OCI-M2 (cell line): ENCODE results near the gene YTHDF1.

ENCODE experiments used
- DNase-seq: peaks from one replicate; lab custom pipeline; 2025; ENCODE audit not compliant: unreplicated experiment; lab: John Stamatoyannopoulos, UW

Gene YTHDF1

DNA sequence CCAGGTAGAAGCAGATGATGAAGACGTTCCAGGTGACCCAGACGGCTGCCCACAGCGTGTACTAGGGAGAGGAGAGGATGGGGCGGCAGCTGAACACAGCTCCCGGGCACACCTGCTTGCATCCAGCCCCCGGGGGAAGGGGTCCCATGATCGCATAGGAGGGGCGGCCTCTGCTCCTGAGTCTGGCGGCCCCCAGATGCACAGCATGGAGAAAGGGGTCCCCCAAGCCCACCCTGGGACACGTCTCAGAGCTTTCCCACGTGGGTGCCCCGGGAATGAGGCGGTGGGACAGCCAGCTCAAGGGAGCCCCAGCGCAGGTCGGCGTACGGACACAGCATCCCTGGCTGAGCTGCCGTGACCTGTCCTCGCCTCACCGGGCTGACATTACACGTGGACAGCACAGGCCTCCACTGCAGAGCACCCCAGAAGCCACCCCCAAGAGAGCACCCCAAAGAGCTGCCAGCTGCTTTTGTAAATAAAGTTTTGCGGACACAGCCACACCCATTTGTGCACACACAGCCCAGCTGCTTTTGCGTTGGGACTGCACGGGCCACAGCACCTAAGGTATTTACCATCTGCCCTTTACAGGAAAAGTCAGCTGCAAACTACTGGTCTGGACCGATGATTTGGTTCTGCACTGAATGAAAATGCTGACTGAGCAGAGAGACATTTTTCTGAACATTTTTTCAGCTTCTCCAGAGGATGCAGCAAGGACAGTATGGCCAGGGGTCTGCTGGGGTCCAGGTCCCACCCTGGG, 33.1 kb upstream of the YTHDF1 start:
- DNase-seq = no peak

DNA sequence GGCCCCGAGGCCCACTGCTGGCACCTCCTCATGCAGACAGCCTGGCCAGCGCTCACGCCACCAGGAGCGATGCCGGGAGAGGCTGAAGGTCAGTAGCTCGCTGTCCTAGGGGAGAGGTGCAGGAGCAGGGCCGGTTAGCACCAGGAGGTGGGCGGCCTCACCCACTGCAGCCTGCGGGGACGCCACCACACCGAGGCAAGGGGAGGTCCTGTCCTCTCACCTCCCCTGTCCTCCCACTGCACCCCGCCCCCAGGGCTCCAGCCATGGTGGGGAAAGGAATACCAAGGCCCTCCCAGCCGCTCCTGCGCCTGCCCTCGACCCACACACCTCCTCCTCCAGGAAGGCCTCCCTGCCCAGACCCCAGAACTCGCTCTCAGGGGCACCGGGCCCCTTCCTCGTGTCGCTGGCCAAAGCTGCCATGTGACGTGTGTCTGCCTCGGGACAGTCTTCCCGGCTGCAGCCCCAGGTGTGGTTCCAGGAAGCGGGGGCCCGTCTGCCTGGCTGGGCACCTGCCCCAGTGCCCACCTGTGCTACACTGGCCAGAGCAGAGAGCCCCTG, 31.8 kb upstream of the YTHDF1 start:
- no peak for DNase-seq

DNA sequence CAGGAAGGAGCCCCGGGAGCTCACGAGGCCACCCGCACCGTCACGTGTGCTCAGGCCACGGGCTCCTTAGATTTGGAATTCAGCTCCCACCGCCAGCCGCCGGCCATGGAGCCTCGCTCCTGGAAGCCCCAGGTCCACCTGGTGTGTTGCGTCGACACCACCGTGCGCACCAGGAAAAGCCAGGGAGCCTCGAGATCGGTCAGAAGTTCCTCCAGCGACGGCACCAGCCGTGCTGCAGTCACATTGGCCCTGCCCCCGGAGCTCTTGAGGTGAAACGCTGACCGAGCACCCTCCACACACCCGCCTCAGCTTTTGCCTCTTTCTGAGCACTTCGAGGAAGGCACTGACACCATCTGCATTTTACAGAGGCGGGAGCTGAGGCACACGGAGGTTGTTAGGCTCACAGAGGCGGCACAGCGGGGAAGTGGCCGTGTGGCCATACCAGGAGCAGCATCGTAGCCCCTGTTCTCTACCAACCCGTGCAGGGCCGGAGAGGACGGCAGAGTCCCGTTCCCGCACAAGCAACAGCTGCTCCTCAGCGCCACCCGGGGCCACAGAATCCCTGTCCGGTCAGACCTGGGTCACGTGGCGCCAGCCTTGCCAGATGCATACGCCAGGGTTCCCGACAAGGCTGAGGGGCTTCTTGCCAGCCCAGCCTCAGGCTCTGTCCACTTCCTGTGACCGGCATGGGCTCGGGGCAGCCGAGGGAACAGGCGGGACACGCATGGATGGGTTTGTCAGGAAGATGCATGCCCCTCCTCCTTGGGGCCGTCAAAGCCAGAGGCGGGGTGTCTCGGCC, 30.8 kb upstream of the YTHDF1 start:
- DNase-seq = no peak

DNA sequence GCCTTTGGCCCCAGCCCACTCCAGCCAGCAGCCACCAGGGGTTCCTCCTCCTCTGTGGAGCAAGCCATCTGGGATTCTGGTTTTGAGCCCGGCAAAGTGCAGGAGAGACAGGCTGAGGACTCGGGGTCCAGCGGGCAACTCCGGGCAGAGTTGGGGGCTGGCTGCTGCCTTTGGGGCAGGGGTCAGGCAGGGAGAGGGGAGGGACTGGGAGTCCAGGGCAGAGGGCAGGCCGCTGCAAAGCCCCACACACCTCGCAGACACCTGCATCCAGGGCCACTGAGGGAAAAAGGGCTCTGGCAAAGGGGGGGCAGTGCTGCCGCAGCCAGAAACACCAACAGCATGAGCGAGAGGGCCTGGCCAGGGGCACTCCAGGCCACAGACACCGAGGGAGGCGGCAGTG, 28.5 kb upstream of the YTHDF1 start:
- DNase-seq = no peak

DNA sequence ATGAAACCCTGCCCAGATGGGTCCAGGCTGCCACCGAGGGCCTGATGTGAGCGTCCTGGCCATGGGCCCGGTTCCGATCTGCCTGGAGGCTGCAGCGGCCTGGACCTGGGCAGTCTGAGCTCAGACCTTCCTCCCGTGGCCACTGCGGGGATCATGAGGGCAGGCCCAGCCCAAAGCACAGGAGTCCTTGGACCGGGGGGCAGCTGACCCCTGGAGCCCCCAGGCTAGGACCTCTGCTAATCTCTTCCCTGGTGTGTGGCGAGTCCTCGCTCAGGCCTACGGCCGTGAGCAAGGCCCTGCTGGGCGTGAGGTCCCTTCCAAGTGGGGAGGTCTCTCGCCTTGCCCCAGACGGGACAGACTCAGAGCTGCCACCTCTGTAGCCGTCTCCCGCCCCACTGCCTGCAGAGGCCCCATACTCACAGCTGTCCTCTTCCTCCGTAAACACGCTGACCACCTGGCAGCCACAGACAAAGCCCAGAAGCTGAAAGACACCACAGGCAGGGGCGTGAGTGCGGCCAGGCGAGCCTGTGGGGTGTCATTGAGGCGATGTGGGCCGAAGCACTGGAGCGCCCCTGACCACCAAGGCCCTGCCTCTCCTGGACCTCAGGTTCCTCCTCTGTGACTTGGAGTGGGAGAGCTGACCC, 27.8 kb upstream of the YTHDF1 start:
- no peak for DNase-seq

DNA sequence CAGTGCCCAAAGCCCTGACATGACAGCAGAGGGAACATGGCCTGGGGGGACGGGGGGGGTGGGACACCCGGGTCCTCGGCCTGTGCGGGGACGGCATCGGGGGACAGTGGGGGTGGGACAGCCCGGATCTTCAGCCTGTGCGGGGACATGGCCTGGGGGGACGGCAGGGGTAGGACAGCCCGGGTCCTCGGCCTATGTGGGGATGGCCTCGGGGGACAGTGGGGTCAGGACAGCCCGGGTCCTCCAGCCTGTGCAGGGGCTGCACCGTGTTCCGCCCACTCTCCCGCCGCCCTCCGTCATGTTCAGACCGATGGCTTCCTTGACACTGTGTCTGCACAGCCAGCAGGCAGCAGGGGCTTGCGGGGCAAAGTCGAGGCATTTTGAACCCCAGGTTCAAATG, 26.8 kb upstream of the YTHDF1 start:
- DNase-seq = no peak

DNA sequence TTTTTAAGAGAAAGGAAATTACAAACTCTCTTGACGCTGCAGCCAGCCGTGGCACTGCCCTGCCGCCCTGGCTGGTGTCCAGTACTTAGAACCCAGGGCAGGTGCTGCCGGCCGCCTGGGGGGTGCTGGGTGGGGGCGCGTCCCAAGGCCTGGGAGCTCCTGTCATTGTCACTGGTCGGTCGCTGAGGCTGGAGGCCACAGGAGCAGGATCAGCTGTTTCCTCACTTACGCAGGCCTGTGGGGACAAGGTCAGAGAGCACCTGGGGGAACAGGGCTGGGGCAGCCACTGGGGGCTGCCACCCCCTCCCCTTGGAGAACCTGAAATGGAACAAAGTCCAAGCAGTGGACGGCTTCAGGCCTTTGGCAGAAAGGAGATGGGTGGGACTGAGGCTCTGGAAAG, 25.3 kb upstream of the YTHDF1 start:
- no peak for DNase-seq

DNA sequence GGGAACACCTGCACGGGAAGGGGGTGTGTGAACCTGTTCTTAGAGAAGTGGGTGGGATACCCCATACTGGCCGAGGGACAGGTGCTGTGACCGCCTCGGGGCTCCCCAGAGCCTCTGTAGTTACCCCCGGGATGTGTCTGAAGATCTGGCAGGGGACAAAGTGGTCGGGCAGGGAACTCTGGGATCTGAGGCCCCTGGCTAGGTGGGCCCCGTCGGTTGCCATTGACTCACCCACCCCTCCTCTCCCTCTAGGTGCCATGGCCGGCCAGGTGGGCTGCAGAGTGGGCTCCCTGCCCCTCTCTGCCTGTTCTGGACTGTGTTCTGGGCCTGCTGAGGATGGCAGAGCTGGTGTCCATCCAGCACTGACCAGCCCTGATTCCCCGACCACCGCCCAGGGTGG, 24.1 kb upstream of the YTHDF1 start:
- DNase-seq = no peak

DNA sequence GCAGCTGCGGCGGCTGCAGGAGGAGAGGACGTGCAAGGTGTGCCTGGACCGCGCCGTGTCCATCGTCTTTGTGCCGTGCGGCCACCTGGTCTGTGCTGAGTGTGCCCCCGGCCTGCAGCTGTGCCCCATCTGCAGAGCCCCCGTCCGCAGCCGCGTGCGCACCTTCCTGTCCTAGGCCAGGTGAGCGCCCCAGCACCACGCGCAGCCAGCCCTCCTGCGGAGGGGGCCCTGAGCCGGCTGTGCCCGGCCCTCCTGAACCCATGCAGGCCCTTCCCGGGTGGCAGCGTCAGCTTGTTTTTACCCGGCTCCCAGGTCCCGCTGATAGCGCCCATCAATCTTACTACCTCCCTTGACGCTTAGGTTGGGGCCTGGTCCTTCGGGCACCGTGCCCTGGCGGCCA, 23.5 kb upstream of the YTHDF1 start:
- no peak for DNase-seq

DNA sequence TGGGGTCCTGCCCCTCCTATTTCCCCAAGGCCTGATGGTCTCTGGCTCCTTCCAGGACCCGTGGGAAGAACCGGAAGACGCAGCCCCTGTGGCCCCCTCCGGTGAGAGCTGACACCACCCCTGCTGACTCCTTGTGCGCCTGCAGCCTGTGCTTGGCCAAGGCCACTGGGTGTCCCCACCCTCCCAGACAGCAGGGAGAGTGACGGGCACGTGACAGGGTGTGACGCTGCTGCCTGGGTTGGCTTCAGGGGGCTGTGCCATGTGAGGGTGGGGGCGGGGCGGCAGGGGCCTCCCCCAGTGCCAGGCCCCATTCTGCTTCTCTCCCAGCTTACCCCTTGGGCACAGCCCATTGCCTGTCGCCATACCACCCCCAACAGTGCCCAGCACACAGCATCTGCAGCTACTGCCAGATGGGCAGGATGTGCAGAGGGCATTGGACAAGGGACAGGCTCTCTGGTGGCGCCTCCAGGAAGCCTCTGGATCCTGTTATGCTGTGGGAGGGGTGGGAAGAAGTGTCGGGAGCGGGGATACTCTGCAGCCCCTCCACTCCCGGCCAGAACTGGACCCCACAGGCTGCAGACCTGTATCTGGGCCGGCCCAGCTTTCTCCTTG, 22.7 kb upstream of the YTHDF1 start:
- no peak for DNase-seq

DNA sequence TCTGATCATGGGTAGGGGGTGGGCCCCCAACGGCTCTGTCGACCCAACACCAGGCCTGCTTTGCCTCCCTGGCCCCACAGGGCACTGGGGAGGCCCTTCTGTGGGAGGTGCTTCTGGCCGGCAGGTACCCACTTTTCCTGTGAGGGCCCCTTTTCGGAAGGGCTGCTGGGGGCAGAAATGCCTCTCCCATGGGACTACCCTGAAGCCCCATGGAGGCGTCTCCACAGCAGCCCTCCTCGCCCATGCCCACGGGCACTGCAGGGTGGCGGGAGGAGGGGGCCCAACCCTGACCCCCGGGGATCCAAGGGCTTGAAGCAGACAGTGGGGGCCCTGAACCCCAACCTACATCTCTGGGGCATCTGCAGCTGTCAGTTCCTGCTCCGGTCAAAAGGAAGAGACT, 22.1 kb upstream of the YTHDF1 start:
- DNase-seq = no peak

DNA sequence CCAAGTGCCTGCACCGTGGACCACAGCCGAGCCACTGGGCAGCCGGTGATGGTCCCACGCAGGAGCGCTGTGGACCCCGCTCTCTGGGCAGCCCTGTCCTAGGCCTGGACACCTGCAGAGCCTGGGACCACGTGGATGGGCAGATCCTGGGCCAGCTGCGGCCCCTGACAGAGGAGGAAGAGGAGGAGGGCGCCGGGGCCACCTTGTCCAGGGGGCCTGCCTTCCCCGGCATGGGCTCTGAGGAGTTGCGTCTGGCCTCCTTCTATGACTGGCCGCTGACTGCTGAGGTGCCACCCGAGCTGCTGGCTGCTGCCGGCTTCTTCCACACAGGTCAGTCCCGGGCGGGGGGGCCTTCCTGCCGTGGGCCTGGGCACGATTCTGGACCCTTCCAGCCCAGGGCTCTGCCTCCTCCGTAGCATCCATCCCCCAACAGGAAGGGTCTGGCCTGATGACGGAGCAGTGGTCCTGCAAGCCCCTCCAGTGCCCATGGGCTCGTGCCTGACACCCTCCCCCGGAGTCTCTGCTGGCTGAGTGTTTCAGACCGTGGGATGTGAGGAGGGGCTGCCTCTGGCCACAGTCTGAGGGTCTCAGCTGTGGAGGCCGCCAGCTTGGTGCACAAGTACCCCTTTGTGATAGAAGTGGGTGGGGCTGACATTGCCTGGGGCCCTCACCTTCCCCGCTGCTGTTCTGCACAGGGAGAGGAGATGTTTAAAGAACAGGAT, 20.3 kb upstream of the YTHDF1 start:
- no peak for DNase-seq

DNA sequence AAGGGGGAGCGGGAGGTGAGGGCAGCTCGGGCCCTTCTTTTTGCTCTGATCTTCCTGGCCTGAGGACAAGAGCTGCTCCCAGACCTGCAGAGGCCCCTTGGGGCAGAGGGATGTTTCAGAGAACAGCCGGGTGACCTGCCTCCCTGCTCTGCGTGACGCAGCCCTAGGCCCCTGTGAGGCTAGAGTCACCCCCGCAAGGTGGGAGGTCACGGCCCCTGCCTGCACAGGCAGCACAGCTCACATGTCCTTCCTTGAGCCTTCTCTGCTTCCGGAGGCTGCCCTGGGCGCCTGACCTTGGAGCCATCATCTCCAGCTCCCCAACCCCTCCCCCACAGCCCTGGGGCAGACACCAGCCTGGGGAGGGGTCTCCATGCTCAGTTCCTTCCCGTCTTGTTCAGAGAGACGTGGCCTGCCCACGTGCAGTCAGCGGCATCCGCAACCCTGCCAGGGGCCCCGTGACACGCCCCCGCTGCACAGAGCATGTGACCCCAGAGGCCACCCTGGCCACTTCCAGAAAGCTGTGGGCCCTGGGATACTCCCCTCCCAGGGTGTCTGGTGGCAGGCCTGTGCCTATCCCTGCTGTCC, 19.6 kb upstream of the YTHDF1 start, which contains the start of gene BIRC7:
Gene BIRC7, plus strand, starts transcription at position 507 of the 585 bp plus-strand sequence. CDS start 192 bp downstream, outside the sequence.
- DNase-seq = no peak

DNA sequence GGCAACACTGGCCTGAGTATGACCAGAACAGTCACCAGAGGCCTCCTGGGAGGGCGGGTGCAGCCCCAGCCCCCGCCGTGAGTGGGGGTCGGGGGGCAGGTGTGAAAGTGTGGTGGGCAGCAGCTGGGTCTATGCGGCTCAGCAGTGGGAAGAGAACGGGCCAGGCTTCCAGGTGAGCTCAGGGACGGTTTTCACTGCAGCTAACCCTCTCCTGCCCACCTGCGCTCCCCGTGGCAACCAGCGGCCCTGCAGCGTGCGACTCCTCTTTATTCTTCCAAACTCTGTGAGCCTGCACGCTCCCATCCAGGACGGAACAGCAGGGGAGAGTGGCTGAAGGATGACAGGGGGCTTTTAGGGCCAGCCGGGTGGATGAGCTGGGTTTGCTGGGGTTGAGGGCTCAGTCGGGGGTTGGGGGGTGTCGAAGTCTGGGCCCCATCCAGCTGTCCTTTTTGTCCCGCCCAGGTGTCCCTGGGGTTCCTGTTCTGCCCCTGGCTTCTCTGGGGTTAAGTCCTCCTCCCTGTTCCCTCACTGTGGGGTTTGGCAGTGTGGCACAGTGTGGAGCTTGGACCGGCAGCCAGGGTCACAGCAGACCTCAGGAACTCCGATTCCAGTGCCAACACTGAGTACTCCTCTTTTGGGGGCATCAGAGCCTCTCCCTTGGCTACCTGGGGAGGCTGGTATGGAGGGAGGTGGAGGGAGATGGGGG, 18.9 kb upstream of the YTHDF1 start:
- no peak for DNase-seq

DNA sequence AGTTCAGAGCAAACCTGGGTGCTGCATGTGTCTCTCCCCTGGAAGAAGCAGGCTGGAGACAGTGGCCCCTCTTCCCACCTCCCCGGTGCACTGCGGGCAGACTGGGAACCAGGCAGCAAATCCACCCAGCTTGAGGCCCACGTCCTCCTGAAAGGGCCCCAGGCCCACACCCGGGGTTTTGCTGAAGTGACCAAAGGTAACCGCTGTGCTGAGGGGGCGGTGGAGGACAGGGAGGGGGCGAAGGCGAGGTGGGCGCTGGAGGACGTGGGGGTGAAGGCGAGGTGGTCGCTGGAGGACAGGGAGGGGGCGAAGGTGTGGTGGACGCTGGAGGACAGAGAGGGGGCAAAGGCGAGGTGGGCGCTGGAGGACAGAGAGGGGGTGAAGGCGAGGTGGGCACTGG, 18.0 kb upstream of the YTHDF1 start:
- DNase-seq = no peak

DNA sequence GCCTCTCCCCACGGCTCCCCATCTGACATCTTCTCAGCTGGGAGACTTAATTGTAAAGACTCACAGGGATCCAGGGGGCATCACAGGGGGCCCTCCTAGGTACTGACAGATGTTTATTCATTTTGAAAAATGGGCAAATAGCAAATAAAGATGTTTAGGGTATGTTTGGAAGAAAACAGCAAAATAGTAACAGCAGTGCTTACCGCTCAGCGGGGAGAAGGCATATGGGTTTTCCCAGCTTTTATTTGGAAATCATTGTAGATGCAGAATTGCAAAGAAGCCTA, 17.1 kb upstream of the YTHDF1 start:
- no peak for DNase-seq

DNA sequence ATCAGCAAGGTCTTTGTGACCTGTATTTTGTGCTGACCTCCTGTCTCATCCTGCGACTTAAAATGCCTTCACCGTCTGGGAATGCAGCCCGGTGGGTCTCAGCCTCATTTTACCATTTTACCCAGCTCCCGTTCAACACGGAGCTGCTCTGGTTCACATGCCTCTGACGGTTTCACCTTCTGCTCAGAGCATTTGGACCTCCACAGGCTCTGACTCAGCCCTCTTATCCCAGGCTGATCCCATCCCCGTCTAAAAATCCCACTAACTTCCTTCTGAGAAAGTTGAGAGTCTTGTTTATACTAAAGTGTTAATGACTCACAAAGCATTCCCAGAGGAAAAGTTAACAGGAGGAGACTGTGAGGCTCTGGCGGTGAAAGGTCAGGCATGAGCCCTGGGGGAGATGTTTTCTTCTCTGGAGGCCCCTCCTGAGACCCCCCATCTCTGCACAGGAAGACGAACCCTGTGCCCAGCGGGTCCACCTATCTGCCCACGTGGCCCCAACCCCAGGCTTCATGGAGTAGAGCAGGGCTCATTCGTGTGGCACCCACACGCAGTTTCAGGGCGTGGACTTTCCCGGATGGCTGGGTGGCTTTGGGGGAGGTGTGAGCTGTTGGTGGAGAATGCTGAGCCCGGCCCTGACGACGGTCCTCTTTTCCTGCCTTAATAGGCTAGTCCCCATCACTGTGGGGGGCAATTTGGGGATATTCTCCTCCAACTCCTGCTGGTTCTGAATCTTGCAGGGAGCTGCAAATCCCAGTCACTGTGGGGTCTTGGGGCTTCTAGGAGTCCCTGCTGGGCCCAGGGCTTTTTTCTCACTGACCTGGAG, 16.5 kb upstream of the YTHDF1 start:
- DNase-seq = no peak

DNA sequence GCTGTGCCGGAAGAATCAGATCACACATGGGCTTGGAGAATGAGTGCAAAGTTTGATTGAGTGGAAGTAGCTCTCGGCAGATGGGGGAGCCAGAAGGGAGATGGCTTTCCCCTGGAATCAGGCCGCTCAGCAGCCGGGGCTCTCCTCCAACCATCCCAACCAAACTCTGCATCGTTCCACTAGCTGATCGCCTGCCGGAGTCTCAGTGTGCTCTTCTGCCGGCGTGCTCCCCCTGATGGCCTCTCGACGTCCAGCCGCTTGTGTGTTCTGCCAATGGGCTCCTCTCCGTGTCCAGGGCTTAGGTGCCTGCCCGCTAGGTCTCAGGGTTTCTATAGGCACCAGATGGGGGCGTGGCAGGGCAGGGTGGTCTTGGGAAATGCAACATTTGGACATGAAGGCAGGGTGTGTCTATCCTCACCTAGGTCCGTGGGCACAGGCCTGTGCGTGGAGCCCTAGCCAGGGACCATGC, 14.9 kb upstream of the YTHDF1 start:
- DNase-seq = no peak

DNA sequence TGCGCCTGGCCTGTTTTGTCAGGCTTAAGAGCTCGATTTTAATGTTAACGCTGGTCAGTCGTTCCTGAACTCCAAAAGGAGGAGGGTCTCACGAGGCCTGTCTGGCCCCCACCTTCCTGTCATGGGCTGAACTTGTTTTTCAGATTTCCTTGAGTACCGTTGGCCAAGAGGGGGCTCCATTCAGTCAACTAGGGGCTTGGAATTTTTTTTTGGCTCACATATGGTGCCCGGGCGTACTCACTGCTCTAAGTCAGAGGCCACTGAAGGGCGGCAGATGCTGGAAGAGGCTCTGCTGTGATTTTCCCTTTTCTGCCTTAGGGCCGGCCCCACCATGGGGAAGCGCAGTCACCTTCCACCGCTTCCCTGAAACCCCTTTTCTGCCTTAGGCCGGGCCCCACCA, 12.9 kb upstream of the YTHDF1 start:
- no peak for DNase-seq
